H1 (cell line): Measurements from ENCODE around the gene PRKCZ.

Source experiments
- CEBPB ChIP-seq: IDR thresholded peaks from 2 replicates; pipeline ENCODE4 v1.6.1; 2012; ENCODE audit warnings: low read depth, low read length
- GTF2F1 ChIP-seq: IDR thresholded peaks from 2 replicates; pipeline ENCODE4 v1.6.1; 2012; ENCODE audit warnings: low read depth, low read length, improper control_type of control experiment, borderline replicate concordance

DNA sequence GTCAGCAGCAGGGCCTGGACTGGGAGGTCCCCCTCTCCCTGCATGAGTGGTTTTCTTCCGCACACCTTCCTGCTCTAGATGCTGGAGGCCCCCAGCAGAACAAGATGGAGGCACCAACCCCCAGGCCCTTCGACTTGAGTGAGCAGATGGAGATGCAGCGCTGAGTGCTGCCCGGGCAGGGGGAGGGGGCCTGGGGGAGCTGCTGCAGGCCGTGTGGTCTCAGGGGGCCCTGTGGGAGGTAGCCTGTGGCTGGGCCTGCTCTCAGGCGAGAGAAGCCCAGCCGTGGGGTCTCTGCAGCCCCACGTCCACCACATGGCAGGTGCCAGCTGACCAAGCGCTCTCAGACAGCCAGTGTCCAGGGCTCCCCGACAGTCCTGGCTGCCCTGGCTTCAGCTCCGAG, 145.6 kb downstream of the PRKCZ start:
- TF ChIP-seq GTF2F1, result no peak
- no peak for TF ChIP-seq CEBPB
